HCT116 (cell line): ENCODE results near the gene GBGT1.

Source experiments
- ATF3 ChIP-seq: IDR thresholded peaks from 2 replicates; pipeline ENCODE4 v1.6.1; 2012
- CEBPB ChIP-seq: IDR thresholded peaks from 2 replicates; pipeline ENCODE4 v1.6.1; 2012; ENCODE audit warnings: low read depth
- CTCF ChIP-seq, 3 experiments: fragments of 200-600 bp in 1 of 3; sonication (generic) in 1 of 3; IDR thresholded peaks in 2 of 3; conservative IDR thresholded peaks in 1 of 3; 2 replicates each; pipeline ENCODE4 v1.5.1; 2012 to 2017; ENCODE audit warnings: low read depth in 2 of 3, low read length in 2 of 3, antibody characterized with exemption in 1 of 3, borderline replicate concordance in 1 of 3, control low read depth in 1 of 3, mild to moderate bottlenecking in 1 of 3, mixed read lengths in 1 of 3, mixed run types in 1 of 3, moderate library complexity in 1 of 3; ENCODE audit not compliant: insufficient read depth in 1 of 3
- POLR2A ChIP-seq: IDR thresholded peaks from 2 replicates; pipeline ENCODE4 v1.7.0; 2011; ENCODE audit warnings: borderline replicate concordance; ENCODE audit not compliant: insufficient read depth, insufficient read length; ENCODE audit errors: extremely low read depth
- POLR2AphosphoS5 ChIP-seq: IDR thresholded peaks from 2 replicates; pipeline ENCODE4 v1.6.1; 2011; ENCODE audit warnings: mild to moderate bottlenecking, low read depth, low read length, moderate library complexity
- RAD21 ChIP-seq: IDR thresholded peaks from 2 replicates; pipeline ENCODE4 v1.6.1; 2012; ENCODE audit warnings: low read depth, mild to moderate bottlenecking
- SP1 ChIP-seq: IDR thresholded peaks from 2 replicates; pipeline ENCODE4 v1.6.1; 2012; ENCODE audit warnings: low read depth
- SRF ChIP-seq: IDR thresholded peaks from 2 replicates; pipeline ENCODE4 v1.6.1; 2012; ENCODE audit warnings: low read depth
- YY1 ChIP-seq: IDR thresholded peaks from 2 replicates; pipeline ENCODE4 v1.6.1; 2011; ENCODE audit warnings: low read length, low read depth, moderate library complexity, mild to moderate bottlenecking; ENCODE audit not compliant: insufficient replicate concordance; ENCODE audit errors: extremely low read depth
- ZFX ChIP-seq: fragments of 450-650 bp; IDR thresholded peaks from 2 replicates; pipeline ENCODE4 v1.6.1; 2017

DNA sequence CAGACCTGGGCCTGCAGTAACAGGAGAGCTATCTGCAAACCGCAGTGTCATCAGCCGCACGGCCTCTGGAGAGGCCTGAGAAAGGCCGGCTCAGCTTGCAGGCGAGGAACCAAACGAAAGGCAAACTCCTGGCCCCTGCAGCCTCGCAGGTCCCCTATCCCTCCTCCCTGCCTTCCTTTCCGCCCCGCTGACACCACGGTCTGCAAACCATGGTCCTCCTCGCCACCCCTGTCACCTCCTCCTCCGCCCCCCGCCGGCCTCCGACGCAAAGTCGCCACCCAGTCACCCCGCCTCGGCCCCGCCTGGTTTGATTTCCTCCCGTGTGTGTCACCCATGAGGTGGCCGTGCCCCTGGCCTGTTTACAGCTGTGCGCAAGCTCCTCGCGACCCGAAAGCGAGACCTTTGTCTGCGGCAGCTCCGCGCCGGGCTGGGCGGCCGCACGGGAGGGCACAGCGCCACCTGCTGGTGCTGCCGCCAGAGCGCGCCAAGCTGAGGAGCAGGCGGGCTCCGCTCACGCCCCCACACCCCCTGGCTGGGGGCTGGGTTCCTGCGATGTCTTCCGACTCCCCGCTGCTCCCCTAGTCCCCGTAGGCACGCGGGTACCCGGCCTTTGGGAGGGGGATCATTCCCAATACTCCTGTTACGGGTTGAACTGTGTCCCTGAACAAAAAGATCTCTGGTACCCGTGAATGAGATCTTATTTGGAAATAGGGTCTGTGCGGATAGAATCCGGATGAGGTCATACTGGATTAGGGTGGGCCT lies 19.4 kb downstream of the GBGT1 start:
- TF ChIP-seq SP1, result no peak
- peak in 2 of 3 experiments; percentile 97; a peak in 4 of 6 replicates for TF ChIP-seq CTCF (IDR thresholded peaks at IDR 0.05 in 2 of 3, conservative IDR thresholded peaks at IDR 0.05 in 1 of 3; ENCODE audit: borderline replicate concordance in 1 of 3, insufficient read depth in 1 of 3, low read depth in 2 of 3, low read length in 2 of 3)
- no peak for TF ChIP-seq POLR2A
- no peak for TF ChIP-seq RAD21
- TF ChIP-seq SRF, result no peak
- no peak for TF ChIP-seq CEBPB
- no peak for TF ChIP-seq POLR2AphosphoS5
- no peak for TF ChIP-seq YY1
- no peak for TF ChIP-seq ZFX
- no peak for TF ChIP-seq ATF3
